Fibroblast of skin of back (primary cell): ENCODE results near the gene MAPK10.

Experiments used
- DNase-seq: peaks from one replicate; pipeline ENCODE4 v3.0.0-alpha.2; 2013

The MAPK10 gene

DNA sequence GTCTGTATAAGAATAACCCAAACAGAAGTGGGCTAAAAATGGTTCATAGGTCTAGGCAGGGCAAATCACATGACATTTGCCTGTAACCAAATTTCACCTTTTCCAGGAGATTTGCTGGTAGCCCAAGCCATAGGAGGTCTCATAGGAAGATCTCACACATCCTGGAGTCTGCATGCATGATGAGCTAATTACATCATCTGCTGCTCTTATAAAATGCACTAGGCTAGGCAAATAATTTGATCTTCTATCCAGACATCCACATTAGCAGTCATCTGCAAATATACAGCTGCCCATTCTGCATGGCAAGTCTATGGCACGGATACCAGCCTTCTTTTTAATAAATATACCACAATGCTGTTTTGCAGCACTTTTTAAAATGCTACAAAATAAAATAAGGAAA is 87.2 kb downstream of the MAPK10 start:
- no peak for DNase-seq

DNA sequence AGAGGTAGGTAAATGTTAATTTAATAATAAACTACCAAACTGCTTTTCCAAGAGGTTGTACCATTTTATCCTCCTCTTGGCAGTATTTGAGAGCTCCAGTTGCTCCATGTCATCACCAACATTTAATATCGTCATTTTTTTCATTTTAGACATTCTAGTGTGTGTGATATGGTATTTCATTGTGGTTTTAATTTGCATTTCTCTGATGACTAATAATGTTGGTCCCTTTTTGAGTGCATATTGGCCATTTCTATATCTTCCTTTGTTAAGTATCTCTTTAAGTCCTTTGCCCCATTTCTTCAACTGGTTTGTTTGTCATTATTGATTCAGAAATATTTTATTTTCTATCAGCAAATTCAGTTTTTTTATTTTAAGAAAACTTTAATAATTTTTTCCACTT is 88.8 kb downstream of the MAPK10 start:
- peak; percentile 14 for DNase-seq

DNA sequence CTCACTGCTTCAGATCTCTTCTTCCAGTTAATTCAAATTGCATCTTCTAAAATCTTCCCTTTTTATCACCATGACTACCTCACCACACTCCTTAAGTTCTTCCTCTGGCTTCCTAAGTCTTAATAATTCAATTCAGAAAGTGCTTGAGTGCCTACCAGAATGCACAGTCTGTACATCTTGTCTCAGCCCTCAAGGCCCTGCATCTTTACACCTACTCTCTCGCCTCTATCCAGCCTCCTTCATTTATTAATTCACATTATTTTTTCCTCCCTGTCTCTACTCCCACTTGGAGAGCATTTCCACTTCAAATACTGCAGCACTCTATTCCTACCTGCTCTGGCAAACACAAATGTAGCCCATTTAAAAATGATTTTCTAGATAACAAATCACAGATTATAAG is 90.5 kb downstream of the MAPK10 start:
- DNase-seq, result no peak

DNA sequence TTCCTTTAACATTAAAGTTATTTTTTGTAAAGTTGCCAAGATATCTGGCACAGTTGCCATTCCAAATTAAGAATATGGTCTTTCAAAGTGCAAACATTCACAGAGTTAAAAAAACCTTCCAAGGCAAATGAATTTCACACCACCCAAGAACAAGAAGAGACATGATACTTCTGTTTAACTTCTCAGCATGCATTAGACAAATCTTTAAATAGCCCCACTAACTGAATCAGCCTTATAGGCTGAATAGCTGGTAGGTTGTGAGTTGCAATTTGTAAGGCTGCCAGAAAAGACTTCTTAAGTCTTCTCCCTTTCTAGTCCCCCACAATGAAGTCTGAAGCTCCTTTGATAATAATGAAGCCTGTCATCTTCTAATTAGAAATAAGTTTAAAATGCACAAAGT is 95.6 kb downstream of the MAPK10 start:
- DNase-seq, result no peak

DNA sequence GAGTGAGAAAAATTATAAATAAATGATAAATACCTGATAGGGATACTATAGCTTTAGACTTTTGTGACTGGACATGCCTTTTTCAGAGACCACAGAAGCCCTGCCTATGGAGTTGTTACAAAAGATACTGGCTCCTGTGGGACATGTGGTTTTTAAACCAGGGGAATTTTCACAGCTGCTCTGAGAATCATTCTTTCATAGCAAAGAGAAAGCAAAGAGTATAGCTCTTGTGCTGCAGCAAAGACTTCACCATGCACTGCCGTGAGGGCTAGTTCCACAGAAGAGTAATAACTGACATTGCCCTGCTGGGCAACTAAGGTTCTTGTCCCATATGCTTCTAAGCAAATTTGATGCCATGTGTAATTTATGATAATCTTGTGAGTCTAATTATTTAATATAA is 98.2 kb downstream of the MAPK10 start:
- no peak for DNase-seq

DNA sequence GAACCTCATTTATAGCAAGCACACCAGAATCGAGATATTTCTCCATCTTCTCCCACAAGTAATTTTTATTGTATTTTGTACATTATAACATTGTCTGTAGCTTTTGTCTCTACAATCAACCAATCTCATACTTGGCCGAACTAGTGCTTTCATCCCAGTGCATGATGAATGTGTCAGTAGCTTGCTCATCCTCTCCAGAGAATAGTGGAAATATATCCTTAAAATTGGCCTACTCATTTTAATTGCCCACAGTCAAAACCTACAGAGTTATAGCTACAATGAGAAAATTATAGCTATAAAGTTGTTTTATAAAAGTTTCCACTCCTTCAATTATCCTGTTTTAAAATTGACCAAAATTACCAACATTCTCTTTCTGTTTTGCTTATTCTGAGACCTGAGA is 103.8 kb downstream of the MAPK10 start:
- no peak for DNase-seq

DNA sequence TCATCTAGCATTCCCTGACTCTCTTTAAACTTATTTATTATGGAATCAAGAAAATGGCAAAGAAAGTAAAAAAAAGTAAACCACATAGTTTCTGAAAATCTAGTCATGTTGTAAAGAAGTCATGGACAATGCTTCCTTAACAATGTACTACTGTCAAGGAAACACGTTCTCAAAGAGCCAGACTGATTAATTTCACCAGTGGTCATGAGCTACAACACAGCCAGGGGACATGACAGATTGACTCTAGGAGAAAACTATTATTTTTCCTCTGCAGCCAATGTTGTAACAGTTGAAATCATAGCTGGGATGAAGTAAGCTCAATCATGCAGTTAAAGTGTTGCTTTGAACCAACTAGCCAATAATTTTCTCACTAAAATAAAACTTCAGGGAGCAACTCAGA is 109.2 kb downstream of the MAPK10 start:
- DNase-seq, result no peak

DNA sequence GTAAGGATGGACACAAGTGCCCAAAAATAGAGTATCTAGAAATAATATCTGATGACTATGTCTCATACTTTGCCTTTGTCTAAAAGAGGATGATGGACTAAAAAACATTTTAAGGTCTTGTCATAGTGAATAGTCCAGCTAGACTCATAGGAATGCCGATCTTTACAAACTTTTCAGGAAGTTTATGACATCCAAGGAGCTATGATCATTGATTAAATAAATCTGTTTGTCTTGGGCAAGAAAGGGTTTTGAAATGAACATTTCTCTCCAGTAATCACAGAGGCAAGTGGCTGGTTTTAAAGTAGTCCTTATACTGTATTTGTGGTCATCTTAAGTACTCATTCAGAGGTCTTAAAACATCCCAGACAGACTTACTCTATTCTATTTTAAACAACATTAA is 109.8 kb downstream of the MAPK10 start:
- DNase-seq, result no peak

DNA sequence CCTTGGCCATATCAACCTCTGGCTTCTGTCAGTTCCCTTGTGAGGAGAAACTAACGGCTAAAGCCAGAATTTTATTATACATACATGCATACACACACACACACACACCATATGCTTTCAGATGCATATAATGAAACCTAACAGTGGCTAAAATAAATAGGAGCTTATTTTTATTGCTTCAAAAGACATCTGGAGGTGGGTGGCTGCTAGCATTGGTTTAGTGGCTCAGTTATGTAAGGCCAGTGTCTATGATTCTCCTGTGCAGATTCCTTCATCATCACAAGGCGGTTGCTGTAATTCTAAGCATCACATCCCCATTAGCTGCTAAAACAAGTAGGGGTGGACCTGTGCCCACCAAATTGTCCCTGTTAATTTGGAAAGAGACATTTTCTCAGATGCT is 110.8 kb downstream of the MAPK10 start:
- DNase-seq, result no peak

DNA sequence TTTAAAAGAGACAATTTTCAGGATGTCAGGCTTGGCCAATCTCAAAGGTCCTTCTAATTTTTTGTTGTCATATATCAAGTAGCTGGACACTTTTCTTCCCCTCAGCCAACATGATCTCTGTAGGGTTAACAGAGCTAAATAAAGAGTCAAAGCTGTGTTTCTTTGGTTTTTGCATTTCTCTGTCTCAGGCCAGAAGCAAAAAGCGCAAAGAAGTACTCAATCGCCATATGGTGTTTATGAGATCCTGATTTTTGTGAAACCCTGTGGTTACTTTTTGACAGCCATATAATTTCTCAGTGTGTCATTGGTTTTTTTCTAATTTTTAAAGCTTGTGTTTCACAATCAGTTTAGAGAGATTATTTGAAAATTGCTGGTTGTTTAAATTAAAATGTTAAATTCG is 111.9 kb downstream of the MAPK10 start:
- DNase-seq, result no peak

DNA sequence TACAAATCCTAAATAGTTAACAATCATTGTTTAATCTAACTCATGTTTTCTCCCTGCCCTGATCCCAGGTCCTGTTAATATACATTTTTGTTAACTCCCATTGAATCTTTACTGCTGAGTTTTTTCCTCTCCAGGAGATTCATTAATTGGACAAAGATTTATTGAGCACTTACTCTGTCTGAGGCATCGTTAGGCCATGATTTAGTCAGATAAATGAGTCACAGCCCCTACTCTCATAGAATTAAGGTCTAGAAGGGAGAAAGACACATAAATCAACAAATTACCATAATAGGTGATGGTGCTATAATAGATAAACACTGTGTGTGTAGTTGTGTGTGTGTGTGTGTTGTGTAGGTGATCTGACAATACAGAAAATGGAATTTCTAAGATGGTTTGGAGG is 112.5 kb downstream of the MAPK10 start:
- DNase-seq, result no peak

DNA sequence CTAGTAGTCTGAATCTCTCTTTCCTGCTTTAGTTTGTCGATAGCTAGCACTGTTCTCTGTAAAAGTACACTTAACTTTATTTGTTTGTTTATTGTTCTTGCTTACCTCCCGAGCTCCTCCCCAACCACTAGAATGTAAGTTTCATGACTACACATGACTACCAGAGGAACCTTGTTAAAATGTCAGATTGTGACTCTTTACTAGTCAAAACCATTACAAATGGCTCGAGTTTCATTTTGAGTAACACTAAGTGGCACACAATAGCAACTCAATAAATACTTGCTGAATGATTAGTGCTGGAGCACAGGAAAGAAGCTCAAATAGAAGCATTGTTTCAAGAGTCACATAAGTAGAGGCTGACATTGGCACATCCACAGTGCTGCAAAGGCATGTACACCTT is 116.1 kb downstream of the MAPK10 start:
- DNase-seq, result no peak

DNA sequence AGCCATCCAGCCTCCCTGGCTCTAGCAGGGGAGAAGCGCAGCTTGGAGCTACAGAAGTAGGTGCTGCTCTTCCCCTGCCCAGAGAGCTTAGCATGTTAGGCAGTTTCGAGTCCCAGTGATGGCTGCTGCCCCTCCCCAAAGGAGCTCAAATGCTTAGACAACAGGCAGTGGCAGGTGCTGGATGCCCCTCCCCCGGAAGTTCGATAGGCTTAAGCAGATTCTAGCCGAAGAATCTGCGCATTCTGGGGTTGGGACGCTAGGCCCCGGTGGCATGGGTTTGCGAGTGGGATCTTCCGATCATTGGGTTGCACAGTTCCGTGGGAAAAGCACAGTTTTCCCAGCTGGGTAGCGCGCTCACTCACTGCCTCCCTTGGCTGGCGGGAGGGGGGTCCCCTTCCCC is 117.2 kb downstream of the MAPK10 start:
- no peak for DNase-seq

DNA sequence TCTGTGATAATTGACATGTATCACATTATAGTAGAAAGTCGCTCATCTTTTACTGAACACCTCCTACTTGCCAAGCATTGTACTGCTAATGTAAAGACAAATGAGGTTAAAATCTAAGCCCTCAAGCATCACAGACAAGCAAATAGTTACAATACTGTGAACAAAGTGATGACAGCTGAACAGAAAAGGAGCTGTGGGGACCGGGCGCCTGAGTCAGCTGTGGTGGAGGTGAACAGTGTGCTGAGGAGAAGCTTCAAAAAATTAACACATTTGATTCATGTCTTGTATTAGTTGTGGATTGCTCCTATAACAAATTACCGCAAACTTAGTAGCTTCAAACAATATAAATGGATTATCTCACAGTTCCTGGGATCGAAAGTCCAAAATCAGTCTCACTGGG is 124.3 kb downstream of the MAPK10 start:
- no peak for DNase-seq

DNA sequence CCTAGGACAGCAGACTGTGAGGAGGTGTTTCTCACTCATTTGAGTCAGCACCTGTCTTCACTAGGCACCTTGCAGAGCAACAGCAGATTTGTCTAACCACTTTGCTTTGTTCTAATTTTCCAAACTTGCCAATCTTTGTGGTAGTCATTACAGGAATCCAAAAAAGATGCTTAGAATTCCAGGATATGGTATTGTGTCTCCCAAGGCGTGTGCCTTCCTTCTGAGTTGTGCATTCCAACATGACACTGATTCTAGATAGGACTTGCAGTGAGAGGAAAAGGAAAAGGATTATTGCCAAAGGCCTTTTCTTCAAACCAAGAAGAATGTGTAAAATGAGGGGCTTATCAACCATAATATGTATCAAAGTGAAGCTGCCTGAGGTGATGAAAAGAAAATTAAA is 126.2 kb downstream of the MAPK10 start:
- DNase-seq, result peak; percentile 78

DNA sequence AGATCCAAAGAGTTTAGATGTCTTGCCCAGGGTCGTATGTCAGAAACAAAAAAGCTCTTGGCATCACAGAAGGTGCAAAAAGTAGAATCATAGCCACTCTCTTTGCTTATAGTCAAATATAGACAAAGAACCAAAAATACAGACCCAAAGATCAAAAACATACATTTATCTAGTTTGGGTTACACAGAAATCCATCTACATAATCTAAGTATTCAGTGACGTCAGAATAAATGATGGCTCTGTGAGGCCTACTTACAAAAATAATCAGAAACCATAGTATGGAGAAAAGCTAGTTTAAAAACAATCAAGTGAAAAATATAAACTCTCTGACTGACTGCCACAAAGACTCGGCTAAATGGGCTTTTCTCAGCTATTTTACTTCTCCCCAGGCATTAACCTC is 126.8 kb downstream of the MAPK10 start:
- DNase-seq, result no peak

DNA sequence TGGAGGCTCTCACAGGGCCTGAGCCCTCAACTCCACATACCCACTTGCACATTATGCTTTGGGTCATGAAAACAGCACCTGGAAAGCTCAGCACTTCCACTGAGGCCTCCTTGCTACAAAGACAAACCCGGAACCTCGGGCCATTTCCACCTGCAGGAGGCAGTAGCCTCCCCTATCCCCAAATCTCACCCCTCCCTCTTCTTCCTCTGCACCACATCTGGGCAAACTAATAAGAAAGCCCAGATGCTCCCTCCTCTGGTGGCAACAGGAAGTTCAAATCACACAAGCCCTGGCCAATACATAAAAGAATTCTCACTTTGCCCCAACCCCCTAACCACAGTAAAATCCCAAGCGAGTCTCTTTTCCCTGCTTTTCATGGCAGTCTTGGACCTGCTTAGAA is 136.4 kb downstream of the MAPK10 start:
- DNase-seq, result peak; percentile 36

DNA sequence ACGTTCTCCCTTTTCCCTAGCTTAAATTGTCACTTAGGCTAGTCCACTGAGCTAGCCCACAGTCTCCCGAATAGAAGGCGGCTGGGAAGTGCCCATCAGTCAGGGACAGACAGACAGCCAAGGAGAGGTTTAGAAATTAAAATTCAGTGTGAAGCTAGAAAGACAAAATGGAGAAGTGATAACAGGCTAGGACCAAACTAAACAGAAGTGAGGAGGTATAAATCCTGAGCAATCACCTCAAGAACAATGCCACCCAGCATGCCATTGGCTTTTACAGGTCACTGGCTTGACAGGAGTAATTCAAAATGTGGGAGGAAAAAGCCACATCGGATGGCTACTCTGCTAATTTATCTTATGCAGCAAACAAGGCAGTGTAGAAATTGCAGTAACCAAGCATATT is 138.9 kb downstream of the MAPK10 start:
- DNase-seq, result no peak

DNA sequence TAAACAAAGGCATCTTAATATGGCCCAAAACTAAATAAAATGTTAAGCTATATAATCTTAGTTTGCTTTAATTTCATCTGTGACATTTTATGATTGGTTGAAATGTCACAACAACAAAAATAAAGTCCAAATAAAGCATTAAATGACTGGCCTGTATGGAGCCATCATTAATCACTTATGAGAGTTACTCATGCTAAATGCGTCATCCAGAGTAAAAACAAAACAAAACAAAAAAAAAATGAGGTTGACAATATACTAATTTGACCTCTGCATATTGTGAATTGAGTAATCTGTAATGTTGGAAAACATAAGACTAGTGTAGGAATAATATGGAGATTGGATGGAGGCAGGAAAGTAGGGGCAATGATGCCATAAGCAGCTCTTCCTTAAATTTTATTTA is 139.7 kb downstream of the MAPK10 start:
- DNase-seq, result peak; percentile 11

DNA sequence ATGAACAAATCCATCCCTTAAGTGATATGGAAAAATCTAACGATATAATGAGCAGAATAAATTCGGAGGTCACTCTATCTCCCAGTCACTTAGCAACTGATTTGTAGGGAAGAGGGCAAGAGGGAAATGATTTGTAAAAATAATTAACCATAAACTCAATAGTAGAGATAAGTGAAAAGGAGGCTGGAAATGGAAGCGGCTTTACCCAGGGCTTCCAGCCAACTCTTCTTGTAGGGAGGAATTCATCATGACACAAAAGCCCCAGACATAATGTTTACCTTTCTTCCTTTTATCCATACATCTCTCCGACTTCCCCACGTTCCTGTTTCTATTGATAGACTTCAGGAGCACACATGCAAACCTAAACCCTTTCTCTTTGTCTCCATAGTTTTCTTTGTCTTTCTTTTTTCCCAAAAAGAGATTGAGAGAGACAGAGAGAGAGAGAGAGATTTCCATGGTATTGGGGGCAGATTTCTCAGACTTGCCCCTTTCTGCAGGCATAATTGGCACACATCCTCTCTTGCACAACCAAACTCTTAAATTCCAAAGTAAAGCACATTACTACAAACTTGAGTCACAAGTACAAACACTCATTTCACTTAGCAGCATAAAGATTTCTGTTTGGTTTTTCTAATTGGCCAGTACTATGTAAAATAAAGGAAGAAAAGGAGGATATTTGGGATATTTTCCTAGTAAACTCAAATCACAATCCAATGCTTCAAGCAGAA is 140.9 kb downstream of the MAPK10 start:
- peak; percentile 6 for DNase-seq

DNA sequence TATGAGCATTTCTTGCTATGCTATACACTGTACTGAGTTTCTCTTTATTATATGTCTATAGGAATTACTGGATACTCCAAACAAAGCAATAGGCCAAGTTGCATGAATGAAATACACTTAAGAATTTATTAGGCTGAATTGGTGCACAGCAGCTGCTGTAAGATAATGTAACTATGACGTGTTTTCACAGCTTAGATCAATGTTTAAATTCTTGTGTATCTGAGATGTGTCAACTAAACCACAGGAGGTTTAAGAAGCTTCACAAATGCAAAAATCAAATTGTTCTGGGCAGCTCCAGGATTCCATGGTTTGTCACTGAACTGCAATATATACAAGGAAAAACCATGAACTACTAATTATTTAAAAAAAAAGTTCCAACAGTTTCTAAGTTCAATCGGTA is 156.7 kb downstream of the MAPK10 start:
- DNase-seq, result no peak

DNA sequence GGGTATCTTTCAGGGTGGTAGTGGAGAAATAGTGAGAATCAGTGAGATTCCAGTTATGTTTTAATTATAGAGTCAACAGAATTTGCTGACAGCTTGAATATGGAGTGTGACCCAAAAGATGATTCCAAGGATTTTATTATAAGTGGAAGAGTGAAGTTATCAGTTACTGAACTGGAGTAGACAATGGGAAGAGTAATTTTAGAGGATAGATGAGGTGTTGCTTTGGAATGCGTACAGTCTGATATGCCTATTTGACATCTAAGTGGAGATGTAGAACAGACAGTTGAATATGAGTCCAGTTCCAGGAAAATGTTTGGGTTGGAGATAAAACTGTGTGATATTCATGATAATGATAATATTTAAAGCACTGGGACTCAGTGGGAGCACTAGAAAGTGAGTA is 174.2 kb downstream of the MAPK10 start:
- no peak for DNase-seq

DNA sequence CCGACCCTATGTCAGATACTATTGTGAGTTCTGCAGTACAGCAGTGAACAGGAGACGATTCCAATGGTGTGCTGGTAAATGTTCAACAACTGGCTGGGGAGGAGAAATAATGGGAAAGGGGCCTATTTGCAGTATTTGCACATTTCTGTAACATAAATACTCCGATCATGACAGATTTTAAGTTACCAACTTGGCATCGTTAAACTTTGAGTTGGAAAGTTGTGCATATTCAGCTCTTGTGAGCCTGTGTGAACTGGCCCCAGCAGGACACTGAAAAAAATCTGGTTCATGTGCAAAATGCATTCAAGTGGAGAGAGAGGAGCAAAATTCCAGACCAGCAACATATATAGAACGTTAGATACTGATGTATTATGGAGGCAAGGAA is 175.0 kb downstream of the MAPK10 start:
- DNase-seq, result no peak

DNA sequence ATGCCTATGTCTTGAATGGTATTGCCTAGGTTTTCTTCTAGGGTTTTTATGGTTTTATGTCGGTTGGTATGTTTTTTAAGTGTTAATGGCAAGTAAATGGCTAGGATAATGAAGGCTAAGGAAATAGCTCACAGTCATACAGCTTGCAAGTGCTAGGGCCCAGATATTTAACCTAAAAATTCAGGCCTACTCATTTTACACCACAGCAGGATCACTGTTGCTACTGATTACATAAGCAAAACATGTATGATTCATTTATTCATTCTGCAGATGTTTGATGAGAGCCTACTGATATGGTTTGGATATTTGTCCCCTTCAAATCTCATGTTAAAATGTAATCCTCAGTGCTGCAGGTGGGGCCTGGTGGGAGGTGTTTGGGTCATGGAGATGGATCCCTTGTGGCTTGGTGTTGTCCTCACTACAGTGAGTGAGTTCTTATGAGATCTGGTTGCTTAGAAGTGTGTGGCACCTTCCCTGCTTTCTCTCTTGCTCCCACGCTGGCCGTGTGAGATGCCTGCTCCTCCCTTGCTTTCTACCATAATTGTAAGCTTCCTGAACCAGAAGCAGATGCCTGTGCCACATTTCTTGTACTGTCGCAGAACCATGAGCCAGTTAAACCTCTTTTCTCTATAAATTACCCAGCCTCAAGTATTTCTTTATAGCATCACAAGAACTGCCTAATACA is 175.5 kb downstream of the MAPK10 start:
- no peak for DNase-seq

DNA sequence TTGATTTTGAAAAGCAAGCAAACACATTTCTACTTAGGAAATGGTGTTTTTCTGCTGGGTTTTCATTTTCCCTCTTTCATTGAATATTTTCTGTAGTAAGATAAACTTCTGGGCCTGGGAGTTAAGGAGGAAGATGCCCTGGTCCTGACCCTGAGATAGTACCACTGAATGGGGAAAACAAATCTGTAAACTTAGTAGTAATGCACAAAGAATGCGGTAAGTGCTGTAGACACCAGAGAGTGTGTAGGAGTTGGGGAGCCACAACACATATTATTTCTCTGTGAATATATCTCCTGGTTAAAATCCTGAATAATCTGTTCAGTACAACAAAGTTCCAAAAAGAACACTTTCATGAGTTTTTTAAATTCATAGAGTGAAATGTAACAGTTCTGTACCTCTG is 178.3 kb downstream of the MAPK10 start:
- DNase-seq, result no peak
